Peyer's patch (tissue), 4 donors: Measurements from ENCODE around the gene SUGCT. TPM values are rescaled to one million over a fixed set of nuclear protein-coding genes. Genes with fewer than 3 reads are reported as not detected.

ENCODE experiments used
- DNase-seq, 3 donors: peaks; one replicate each; pipeline ENCODE4 v3.0.0-alpha.2; 2017 to 2019
- H3K27ac ChIP-seq, 4 donors: fragments of 200-600 bp; sonication (generic); one replicate each; pipeline ENCODE4 v1.5.1; 2016 to 2019
- H3K27me3 ChIP-seq, 2 donors: fragments of 200-600 bp; sonication (generic); one replicate each; pipeline ENCODE4 v1.5.1; 2019
- H3K36me3 ChIP-seq, 3 donors: fragments of 200-600 bp; sonication (generic); one replicate each; pipeline ENCODE4 v1.5.1; 2016 to 2019
- H3K4me1 ChIP-seq, 4 donors: fragments of 200-600 bp; sonication (generic); one replicate each; pipeline ENCODE4 v1.5.1; 2016 to 2019
- H3K4me3 ChIP-seq, 4 donors: fragments of 200-600 bp; sonication (generic); 1 replicate in 3 of 4; 2 replicates in 1 of 4; pipeline ENCODE4 v1.5.1; 2016 to 2019; ENCODE audit warnings: mild to moderate bottlenecking in 1 of 4
- H3K9me3 ChIP-seq, 4 donors: fragments of 200-600 bp; sonication (generic); one replicate each; pipeline ENCODE4 v1.5.1; 2016 to 2019; ENCODE audit warnings: mild to moderate bottlenecking in 1 of 4
- CTCF ChIP-seq, 6 experiments: fragments of 450-650 bp in 4 of 6; fragments of 200-600 bp in 2 of 6; sonication (generic) in 1 of 6; IDR thresholded peaks; one replicate each; pipeline ENCODE4 v1.5.1; 2017 to 2019; ENCODE audit warnings: antibody characterized with exemption in 6 of 6, mild to moderate bottlenecking in 3 of 6, moderate library complexity in 1 of 6
- POLR2A ChIP-seq, 2 donors: fragments of 450-650 bp; IDR thresholded peaks; one replicate each; pipeline ENCODE4 v1.5.1; 2017; ENCODE audit warnings: antibody characterized with exemption in 2 of 2, mild to moderate bottlenecking in 2 of 2, moderate library complexity in 2 of 2
- total RNA-seq, 4 donors: library from RNA; depleted of rRNA; stranded (reverse); fragments of >200 nt; gene quantifications; one replicate each; pipeline ENCODE4 v1.1.0, GENCODE V29; 2016

The SUGCT gene
- total RNA-seq, 4 donors from 2014 or later, result 6.4 to 8.9 (median 8.3) TPM; not detected in 1

GRCh38 chr7:40746841-40747556 lies 612.2 kb downstream of the SUGCT start:
- H3K27me3 ChIP-seq, result no peaks in the 10 kb centered on the region
- H3K36me3 ChIP-seq, result no peaks in the 10 kb centered on the region
- no peak overlapping the region for H3K27ac ChIP-seq
- H3K4me3 ChIP-seq, result no peak overlapping the region
- no peaks in the 10 kb centered on the region for H3K4me1 ChIP-seq
- no peak for DNase-seq
- no peaks in the 10 kb centered on the region for H3K9me3 ChIP-seq
- no peak for TF ChIP-seq POLR2A (IDR thresholded peaks at IDR 0.05)
- no peak for TF ChIP-seq CTCF (IDR thresholded peaks at IDR 0.05)

- Histone ChIP-seq H3K27me3 (no peaks in the 10 kb centered on the region), H3K27ac (no peak overlapping the region), H3K4me3 (no peak overlapping the region), H3K36me3 (no peaks in the 10 kb centered on the region), H3K9me3 (no peaks in the 10 kb centered on the region), H3K4me1 (no peaks in the 10 kb centered on the region)
- no peak for TF ChIP-seq POLR2A (IDR thresholded peaks at IDR 0.05)
- no peak for TF ChIP-seq CTCF (IDR thresholded peaks at IDR 0.05)
- no peak for DNase-seq
Observed at GRCh38 chr7:40747856-40748255, 613.1 kb downstream of the SUGCT start.

- Histone ChIP-seq H3K36me3 (no peaks in the 10 kb centered on the region), H3K9me3 (no peaks in the 10 kb centered on the region), H3K4me3 (no peak overlapping the region), H3K27ac (no peak overlapping the region), H3K4me1 (no peaks in the 10 kb centered on the region), H3K27me3 (no peaks in the 10 kb centered on the region)
- no peak for DNase-seq
- TF ChIP-seq POLR2A (IDR thresholded peaks at IDR 0.05), result no peak
- TF ChIP-seq CTCF (IDR thresholded peaks at IDR 0.05), result no peak
Observed at GRCh38 chr7:40749877-40750276, 615.1 kb downstream of the SUGCT start.

- Histone ChIP-seq H3K36me3 (no peaks in the 10 kb centered on the region), H3K27me3 (no peaks in the 10 kb centered on the region), H3K9me3 (no peaks in the 10 kb centered on the region), H3K4me1 (no peaks in the 10 kb centered on the region), H3K4me3 (no peak overlapping the region), H3K27ac (no peak overlapping the region)
- no peak for DNase-seq
- TF ChIP-seq POLR2A (IDR thresholded peaks at IDR 0.05), result no peak
- no peak for TF ChIP-seq CTCF (IDR thresholded peaks at IDR 0.05)
Observed at GRCh38 chr7:40753455-40753854, 618.6 kb downstream of the SUGCT start.

GRCh38 chr7:40755438-40755837 lies 620.6 kb downstream of the SUGCT start:
- Histone ChIP-seq H3K27ac (no peak overlapping the region), H3K36me3 (no peaks in the 10 kb centered on the region), H3K4me3 (no peak overlapping the region), H3K27me3 (no peaks in the 10 kb centered on the region), H3K4me1 (no peaks in the 10 kb centered on the region), H3K9me3 (no peaks in the 10 kb centered on the region)
- DNase-seq, result peak in 2 of 3 donors; percentile 48 to 70
- TF ChIP-seq CTCF (IDR thresholded peaks at IDR 0.05) (no peak), POLR2A (IDR thresholded peaks at IDR 0.05) (no peak)
